ENCODE data around the gene FUBP1.
"Not testable (repeated sequence)": the region's sequence is repeated elsewhere in the genome, so short reads cannot be mapped to it uniquely, and the experiment has no call there.

The FUBP1 gene

GRCh38 chr1:77940921-77941570 is 37.8 kb downstream of the FUBP1 start:
- no peak for DNase-seq

- DNase-seq, result no peak
These were observed 40.2 kb downstream of the FUBP1 start for GRCh38 chr1:77938651-77939050.

GRCh38 chr1:77929806-77930205 is 49.1 kb downstream of the FUBP1 start:
- DNase-seq, result no peak

- DNase-seq, result no peak
These were observed 51.5 kb downstream of the FUBP1 start for GRCh38 chr1:77927414-77927813.

- no peak for DNase-seq
These were observed 52.1 kb downstream of the FUBP1 start for GRCh38 chr1:77926561-77927357.

- no peak for DNase-seq
These were observed 52.9 kb downstream of the FUBP1 start for GRCh38 chr1:77925956-77926355.

GRCh38 chr1:77925518-77925917 is 53.4 kb downstream of the FUBP1 start:
- no peak for DNase-seq

- DNase-seq, result not testable (repeated sequence)
These were observed 60.0 kb downstream of the FUBP1 start for GRCh38 chr1:77918918-77919317.

- no peak for DNase-seq
These were observed 68.8 kb downstream of the FUBP1 start for GRCh38 chr1:77910116-77910515.

GRCh38 chr1:77906624-77907023 is 72.2 kb downstream of the FUBP1 start:
- DNase-seq, result no peak

- DNase-seq, result no peak
These were observed 72.8 kb downstream of the FUBP1 start for GRCh38 chr1:77906019-77906545.

- no peak for DNase-seq
These were observed 73.3 kb downstream of the FUBP1 start for GRCh38 chr1:77905603-77906002.

GRCh38 chr1:77900687-77901293 is 78.1 kb downstream of the FUBP1 start:
- DNase-seq, result no peak

- DNase-seq, result no peak
These were observed 79.1 kb downstream of the FUBP1 start for GRCh38 chr1:77899647-77900320.

All from activated CD8-positive, alpha-beta memory T cell treated with anti-CD3 and anti-CD28 coated beads, Interleukin-2, amount 50 U/mL, for 4 hours (primary cell).